ENCODE measurements around the gene SLC9A3.

GRCh38 chr5:509611-510185 lies 14.6 kb downstream of the SLC9A3 start:
- TF ChIP-seq, protein P1, sequence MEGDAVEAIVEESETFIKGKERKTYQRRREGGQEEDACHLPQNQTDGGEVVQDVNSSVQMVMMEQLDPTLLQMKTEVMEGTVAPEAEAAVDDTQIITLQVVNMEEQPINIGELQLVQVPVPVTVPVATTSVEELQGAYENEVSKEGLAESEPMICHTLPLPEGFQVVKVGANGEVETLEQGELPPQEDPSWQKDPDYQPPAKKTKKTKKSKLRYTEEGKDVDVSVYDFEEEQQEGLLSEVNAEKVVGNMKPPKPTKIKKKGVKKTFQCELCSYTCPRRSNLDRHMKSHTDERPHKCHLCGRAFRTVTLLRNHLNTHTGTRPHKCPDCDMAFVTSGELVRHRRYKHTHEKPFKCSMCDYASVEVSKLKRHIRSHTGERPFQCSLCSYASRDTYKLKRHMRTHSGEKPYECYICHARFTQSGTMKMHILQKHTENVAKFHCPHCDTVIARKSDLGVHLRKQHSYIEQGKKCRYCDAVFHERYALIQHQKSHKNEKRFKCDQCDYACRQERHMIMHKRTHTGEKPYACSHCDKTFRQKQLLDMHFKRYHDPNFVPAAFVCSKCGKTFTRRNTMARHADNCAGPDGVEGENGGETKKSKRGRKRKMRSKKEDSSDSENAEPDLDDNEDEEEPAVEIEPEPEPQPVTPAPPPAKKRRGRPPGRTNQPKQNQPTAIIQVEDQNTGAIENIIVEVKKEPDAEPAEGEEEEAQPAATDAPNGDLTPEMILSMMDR (IDR thresholded peaks at IDR 0.05 in 4 of 5, conservative IDR thresholded peaks at IDR 0.05 in 1 of 5), result no peak
- TF ChIP-seq POLR2A (IDR thresholded peaks at IDR 0.05), result no peak

Data from gastrocnemius medialis (tissue), 4 donors.